ENCODE measurements around the gene HABP4. TPM values are rescaled to one million over a fixed set of nuclear protein-coding genes. Genes with fewer than 3 reads are reported as not detected.

HABP4 gene
- total RNA-seq, 1 experiment from 2014 or later, result 9.8 TPM

GRCh38 chr9:96430377-96430776 lies 19.6 kb upstream of the HABP4 start:
- Mint-ChIP-seq H3K27me3 (ENCODE audit: low read depth) (no peaks in the 10 kb centered on the region), H3K9me3 (peaks cover 3% of the 10 kb centered on the region)
- CTCF ChIA-PET, result no interaction called here

GRCh38 chr9:96435345-96435744 lies 14.6 kb upstream of the HABP4 start:
- TF ChIP-seq ZNF671 (CRISPR knock-in tag; IDR thresholded peaks at IDR 0.05) (no peak), ERG (CRISPR knock-in tag; IDR thresholded peaks at IDR 0.05) (no peak), MYBL2 (CRISPR knock-in tag; IDR thresholded peaks at IDR 0.05) (no peak), PRRX2 (CRISPR knock-in tag; IDR thresholded peaks at IDR 0.05) (no peak), ZMAT4 (CRISPR knock-in tag; IDR thresholded peaks at IDR 0.05) (no peak), AFF4 (CRISPR knock-in tag; IDR thresholded peaks at IDR 0.05; ENCODE audit: borderline replicate concordance) (no peak), SMAD3 (CRISPR knock-in tag; IDR thresholded peaks at IDR 0.05; ENCODE audit: borderline replicate concordance) (no peak), CREM (CRISPR knock-in tag; IDR thresholded peaks at IDR 0.05) (no peak), ETV6 (CRISPR knock-in tag; IDR thresholded peaks at IDR 0.05) (no peak), KAT7 (CRISPR knock-in tag; IDR thresholded peaks at IDR 0.05; ENCODE audit: borderline replicate concordance) (no peak), GABPB1 (CRISPR knock-in tag; IDR thresholded peaks at IDR 0.05) (no peak)
- POLR2A ChIA-PET, result interaction anchor here (0.6 kb wide), 1 partner anchor 10 kb away, joined by 3 read pairs; no protein-coding TSS in a partner anchor
- H3K27me3 Mint-ChIP-seq (ENCODE audit: low read depth), result no peaks in the 10 kb centered on the region; the same call in 1 of the 2 replicates
- no peaks in the 10 kb centered on the region for H3K36me3 Mint-ChIP-seq
- no peak overlapping the region for H3K4me3 Mint-ChIP-seq
- DNase-seq (ENCODE audit: low spot score), result no peak
- H3K9me3 Mint-ChIP-seq, result peaks cover 3% of the 10 kb centered on the region
- no peaks in the 10 kb centered on the region for H3K4me1 Mint-ChIP-seq
- no peak overlapping the region for H3K27ac Mint-ChIP-seq
- ATAC-seq, result no peak
- CTCF ChIA-PET, result interaction anchor here (1.1 kb wide), 1 partner anchor 118 kb away, joined by 3 read pairs; no protein-coding TSS in a partner anchor

More at GRCh38 chr9:96430377-96430776, 19.6 kb upstream of the HABP4 start:
- POLR2A ChIA-PET, result no interaction called here
- no peaks in the 10 kb centered on the region for H3K36me3 Mint-ChIP-seq
- no peak overlapping the region for H3K4me3 Mint-ChIP-seq
- H3K4me1 Mint-ChIP-seq, result no peaks in the 10 kb centered on the region
- no peak for DNase-seq (ENCODE audit: low spot score)
- H3K27ac Mint-ChIP-seq, result no peak overlapping the region
- TF ChIP-seq NR1H2 (CRISPR knock-in tag; IDR thresholded peaks at IDR 0.05) (no peak), TCF7 (CRISPR knock-in tag; IDR thresholded peaks at IDR 0.05; ENCODE audit: low read depth) (no peak), CDX4 (CRISPR knock-in tag; IDR thresholded peaks at IDR 0.05; ENCODE audit: borderline replicate concordance) (no peak), GABPB1 (CRISPR knock-in tag; IDR thresholded peaks at IDR 0.05) (no peak), SP1 (CRISPR knock-in tag; conservative IDR thresholded peaks at IDR 0.05) (no peak), CREB1 (CRISPR knock-in tag; IDR thresholded peaks at IDR 0.05) (no peak), ELF4 (CRISPR knock-in tag; IDR thresholded peaks at IDR 0.05; ENCODE audit: low read depth) (no peak), ZNF138 (CRISPR knock-in tag; conservative IDR thresholded peaks at IDR 0.05) (no peak), NFYB (CRISPR knock-in tag; conservative IDR thresholded peaks at IDR 0.05; ENCODE audit: low read depth) (no peak), ZNF219 (CRISPR knock-in tag; IDR thresholded peaks at IDR 0.05; ENCODE audit: borderline replicate concordance) (no peak), ZNF263 (CRISPR knock-in tag; IDR thresholded peaks at IDR 0.05; ENCODE audit: low read depth) (no peak), FOXK1 (CRISPR knock-in tag; IDR thresholded peaks at IDR 0.05) (no peak), MAX (CRISPR knock-in tag; IDR thresholded peaks at IDR 0.05) (no peak), EMX1 (CRISPR knock-in tag; IDR thresholded peaks at IDR 0.05) (no peak), GTF2I (CRISPR knock-in tag; conservative IDR thresholded peaks at IDR 0.05) (no peak), PREB (CRISPR knock-in tag; IDR thresholded peaks at IDR 0.05; ENCODE audit: borderline replicate concordance) (no peak), TEAD1 (CRISPR knock-in tag; IDR thresholded peaks at IDR 0.05) (no peak), HMGA2 (CRISPR knock-in tag; IDR thresholded peaks at IDR 0.05) (no peak), ATF6 (CRISPR knock-in tag; IDR thresholded peaks at IDR 0.05) (no peak)
- no peak for ATAC-seq
